Measurements from ENCODE around the gene COL27A1. TPM values are rescaled to one million over a fixed set of nuclear protein-coding genes. Genes with fewer than 3 reads are reported as not detected.

COL27A1 gene
- total and polyA plus RNA-seq, 2 donors, result 12.6 to 24.0 TPM

DNA sequence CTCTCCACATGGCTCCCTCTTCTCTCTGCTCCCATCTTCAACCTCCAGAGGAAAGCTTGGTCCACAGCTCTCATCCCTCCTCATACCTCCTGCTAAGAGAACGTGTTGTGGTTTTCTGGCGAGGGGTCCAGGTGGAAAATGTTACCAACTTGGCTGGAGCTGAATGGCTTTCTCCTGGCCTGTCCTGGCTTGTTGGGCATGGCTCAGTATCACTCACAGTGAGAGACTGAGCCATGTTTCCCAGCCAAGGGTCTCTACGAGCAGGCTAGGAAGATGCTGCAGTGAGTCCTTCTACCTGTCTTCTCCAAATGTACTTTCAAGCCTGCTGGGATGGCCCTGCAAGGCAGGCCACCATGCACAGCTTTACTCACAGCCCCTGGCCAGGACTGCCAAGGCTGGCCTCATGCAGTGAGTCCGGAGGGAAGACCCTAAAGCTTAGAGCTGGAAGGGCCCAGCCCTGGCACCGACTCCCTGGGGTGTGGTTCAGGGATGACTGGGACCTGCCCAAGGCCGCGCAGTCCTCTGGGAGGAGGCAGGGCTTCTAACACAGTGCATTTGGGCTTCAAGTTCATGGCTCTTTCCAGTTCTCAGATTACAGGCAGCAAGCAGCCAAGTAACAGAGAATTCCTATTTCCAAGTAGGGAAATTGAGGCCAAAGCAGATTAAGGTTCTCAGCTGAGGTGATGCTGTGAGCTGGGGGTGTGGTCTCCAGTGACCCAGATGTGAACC lies 59.5 kb downstream of the COL27A1 start:
- Histone ChIP-seq H3K9me3 (ENCODE audit: control insufficient read depth in 2 of 2, insufficient read depth in 1 of 2, low read length in 1 of 2) (no peaks in the 10 kb centered on the region), H3K4me1 (ENCODE audit: control insufficient read depth in 2 of 2, insufficient read depth in 2 of 2, low read length in 2 of 2) (peaks cover 0 to 19% of the 10 kb centered on the region in 2 donors), H3K4me3 (ENCODE audit: low read length in 2 of 2) (no peak overlapping the region), H3K27me3 (ENCODE audit: control insufficient read depth in 2 of 2, insufficient read depth in 1 of 2, low read length in 1 of 2) (no peaks in the 10 kb centered on the region), H3K36me3 (ENCODE audit: control insufficient read depth in 2 of 2, insufficient read depth in 2 of 2, low read length in 1 of 2) (no peaks in the 10 kb centered on the region), H3K27ac (ENCODE audit: low read depth in 1 of 2, low read length in 1 of 2) (peak overlapping the region; percentile 36 to 69)
- 91% methylated on average over 7 of the region's 7 CpGs for WGBS
- DNase-seq (ENCODE audit: low read depth in 6 of 9, low spot score in 9 of 9), result no peak

DNA sequence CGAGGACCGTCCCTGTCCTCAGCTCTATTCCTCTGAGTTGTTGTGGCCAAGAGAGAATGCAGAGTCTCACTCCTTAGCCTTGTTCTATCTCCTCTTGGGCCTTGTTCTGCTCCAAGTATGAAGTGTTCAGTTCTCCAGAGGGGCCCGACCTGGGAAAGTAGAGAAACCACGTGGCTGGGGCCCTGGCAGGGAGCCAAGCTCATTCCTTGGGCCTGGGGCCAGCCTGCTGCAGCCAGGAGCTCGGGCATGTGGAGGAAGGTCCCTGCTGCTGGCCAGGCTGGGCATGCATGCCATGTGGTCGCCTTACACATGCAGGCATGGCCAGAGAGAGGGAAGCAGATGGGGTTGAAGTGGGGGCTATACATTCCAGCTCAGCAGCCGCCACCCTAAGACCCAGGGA lies 60.7 kb downstream of the COL27A1 start:
- H3K36me3 ChIP-seq (ENCODE audit: control insufficient read depth in 2 of 2, insufficient read depth in 2 of 2, low read length in 1 of 2), result no peaks in the 10 kb centered on the region
- H3K4me3 ChIP-seq (ENCODE audit: low read length in 2 of 2), result no peak overlapping the region
- H3K27me3 ChIP-seq (ENCODE audit: control insufficient read depth in 2 of 2, insufficient read depth in 1 of 2, low read length in 1 of 2), result no peaks in the 10 kb centered on the region
- peaks cover 0 to 19% of the 10 kb centered on the region in 2 donors for H3K4me1 ChIP-seq (ENCODE audit: control insufficient read depth in 2 of 2, insufficient read depth in 2 of 2, low read length in 2 of 2)
- WGBS, result 63% methylated on average over 7 of the region's 7 CpGs
- H3K27ac ChIP-seq (ENCODE audit: low read depth in 1 of 2, low read length in 1 of 2), result no peak overlapping the region
- no peaks in the 10 kb centered on the region for H3K9me3 ChIP-seq (ENCODE audit: control insufficient read depth in 2 of 2, insufficient read depth in 1 of 2, low read length in 1 of 2)
- no peak for DNase-seq (ENCODE audit: low read depth in 6 of 9, low spot score in 9 of 9)

- Histone ChIP-seq H3K4me3 (ENCODE audit: low read length in 2 of 2) (no peak overlapping the region), H3K36me3 (ENCODE audit: control insufficient read depth in 2 of 2, insufficient read depth in 2 of 2, low read length in 1 of 2) (no peaks in the 10 kb centered on the region), H3K9me3 (ENCODE audit: control insufficient read depth in 2 of 2, insufficient read depth in 1 of 2, low read length in 1 of 2) (no peaks in the 10 kb centered on the region), H3K4me1 (ENCODE audit: control insufficient read depth in 2 of 2, insufficient read depth in 2 of 2, low read length in 2 of 2) (peaks cover 0 to 19% of the 10 kb centered on the region in 2 donors), H3K27me3 (ENCODE audit: control insufficient read depth in 2 of 2, insufficient read depth in 1 of 2, low read length in 1 of 2) (no peaks in the 10 kb centered on the region), H3K27ac (ENCODE audit: low read depth in 1 of 2, low read length in 1 of 2) (no peak overlapping the region)
- DNase-seq (ENCODE audit: low read depth in 6 of 9, low spot score in 9 of 9), result no peak
- 96% methylated on average over 4 of the region's 4 CpGs for WGBS
These were observed 61.6 kb downstream of the COL27A1 start for GRCh38 chr9:114216976-114217375.

DNA sequence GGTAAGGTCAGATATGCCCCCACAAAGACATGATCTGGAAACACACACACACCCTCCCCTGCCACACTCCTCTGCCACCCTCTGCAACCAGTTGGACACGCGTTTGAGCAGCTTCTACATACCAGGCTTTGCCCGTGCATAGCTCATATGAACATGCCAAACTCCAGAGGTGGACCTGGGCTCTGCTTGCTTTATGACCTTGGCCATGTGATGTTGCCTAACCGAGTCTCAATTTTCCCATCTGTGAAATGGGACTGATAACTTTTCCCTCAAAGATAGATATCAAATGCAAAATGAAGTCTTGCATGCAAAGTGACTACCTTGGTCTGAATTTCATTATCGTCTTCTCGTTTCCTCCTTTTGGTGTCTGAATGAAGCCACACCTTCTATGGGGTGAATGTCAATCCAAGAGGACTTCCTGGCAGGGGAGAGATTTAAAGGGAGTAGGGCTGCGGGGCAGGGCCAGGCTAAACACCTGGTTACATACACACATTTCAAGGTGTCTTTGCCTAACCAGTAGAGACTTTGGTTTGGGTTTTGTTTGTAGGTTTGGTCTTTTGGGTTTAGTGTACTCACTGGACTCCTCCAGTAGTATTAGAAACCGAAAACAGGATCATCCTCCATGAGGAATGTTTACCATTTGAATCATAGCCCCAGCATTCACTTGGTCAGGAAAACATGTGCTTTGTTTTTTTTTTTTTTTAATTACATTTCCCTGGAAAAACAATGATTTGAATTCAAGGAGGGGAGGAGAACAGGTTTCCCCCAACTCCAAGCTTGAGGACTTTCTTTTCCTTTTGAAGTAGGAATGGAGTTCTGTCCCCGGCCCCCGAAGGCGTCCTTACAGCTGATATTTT lies 63.2 kb downstream of the COL27A1 start:
- Histone ChIP-seq H3K4me3 (ENCODE audit: low read length in 2 of 2) (no peak overlapping the region), H3K9me3 (ENCODE audit: control insufficient read depth in 2 of 2, insufficient read depth in 1 of 2, low read length in 1 of 2) (no peaks in the 10 kb centered on the region), H3K27me3 (ENCODE audit: control insufficient read depth in 2 of 2, insufficient read depth in 1 of 2, low read length in 1 of 2) (no peaks in the 10 kb centered on the region), H3K36me3 (ENCODE audit: control insufficient read depth in 2 of 2, insufficient read depth in 2 of 2, low read length in 1 of 2) (no peaks in the 10 kb centered on the region), H3K4me1 (ENCODE audit: control insufficient read depth in 2 of 2, insufficient read depth in 2 of 2, low read length in 2 of 2) (peaks cover 0 to 19% of the 10 kb centered on the region in 2 donors), H3K27ac (ENCODE audit: low read depth in 1 of 2, low read length in 1 of 2) (no peak overlapping the region)
- no peak for DNase-seq (ENCODE audit: low read depth in 6 of 9, low spot score in 9 of 9)
- 92% methylated on average over 11 of the region's 11 CpGs for WGBS

GRCh38 chr9:114220061-114220541 lies 64.8 kb downstream of the COL27A1 start:
- no peak for DNase-seq (ENCODE audit: low read depth in 6 of 9, low spot score in 9 of 9)
- H3K36me3 ChIP-seq (ENCODE audit: control insufficient read depth in 2 of 2, insufficient read depth in 2 of 2, low read length in 1 of 2), result no peaks in the 10 kb centered on the region

DNA sequence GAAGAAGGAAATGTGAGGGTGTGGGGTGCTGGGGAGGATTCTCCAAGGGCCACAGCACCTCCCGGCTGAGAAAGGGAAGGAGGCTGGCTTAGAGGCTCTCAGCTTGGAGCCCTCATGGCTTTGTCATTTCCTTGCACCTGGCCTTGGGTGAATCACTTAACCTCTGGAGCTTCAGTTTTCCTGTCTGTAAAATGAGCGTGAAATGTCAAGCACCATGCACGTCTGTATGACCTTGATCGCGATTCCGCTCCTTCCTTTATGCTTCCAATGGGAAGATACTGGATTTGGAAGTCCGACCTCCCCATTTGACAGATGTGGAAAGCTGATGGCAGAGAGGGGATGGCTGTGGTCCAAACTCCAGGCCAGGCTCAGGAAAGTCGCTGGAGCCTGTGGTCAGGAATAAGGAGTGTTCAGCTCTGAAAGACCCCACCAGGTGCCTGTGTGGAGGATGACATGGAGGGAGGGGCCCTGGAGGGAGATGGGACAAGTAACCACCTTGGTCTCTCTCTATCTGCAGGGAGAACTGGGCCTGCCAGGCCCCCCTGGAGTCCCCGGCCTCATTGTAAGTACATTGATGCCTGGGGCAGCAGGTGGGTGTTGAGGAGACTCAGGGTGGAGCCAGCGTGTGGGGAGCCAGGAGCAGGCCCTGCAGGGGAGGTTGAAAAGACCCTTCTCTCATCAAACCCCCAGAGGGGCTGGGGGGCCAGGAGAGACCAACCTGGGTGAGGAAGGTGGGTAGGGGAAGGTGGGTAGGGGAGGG lies 66.5 kb downstream of the COL27A1 start:
- no peaks in the 10 kb centered on the region for H3K36me3 ChIP-seq (ENCODE audit: control insufficient read depth in 2 of 2, insufficient read depth in 2 of 2, low read length in 1 of 2)
- H3K27me3 ChIP-seq (ENCODE audit: control insufficient read depth in 2 of 2, insufficient read depth in 1 of 2, low read length in 1 of 2), result no peaks in the 10 kb centered on the region
- no peaks in the 10 kb centered on the region for H3K4me1 ChIP-seq (ENCODE audit: control insufficient read depth in 2 of 2, insufficient read depth in 2 of 2, low read length in 2 of 2)
- H3K27ac ChIP-seq (ENCODE audit: low read depth in 1 of 2, low read length in 1 of 2), result no peak overlapping the region
- no peak for DNase-seq (ENCODE audit: low read depth in 6 of 9, low spot score in 9 of 9)
- no peaks in the 10 kb centered on the region for H3K9me3 ChIP-seq (ENCODE audit: control insufficient read depth in 2 of 2, insufficient read depth in 1 of 2, low read length in 1 of 2)
- no peak overlapping the region for H3K4me3 ChIP-seq (ENCODE audit: low read length in 2 of 2)
- 93% methylated on average over 10 of the region's 10 CpGs for WGBS

More at GRCh38 chr9:114220061-114220541, 64.8 kb downstream of the COL27A1 start:
- peaks cover 0 to 11% of the 10 kb centered on the region in 2 donors for H3K4me1 ChIP-seq (ENCODE audit: control insufficient read depth in 2 of 2, insufficient read depth in 2 of 2, low read length in 2 of 2)
- H3K4me3 ChIP-seq (ENCODE audit: low read length in 2 of 2), result no peak overlapping the region
- H3K27me3 ChIP-seq (ENCODE audit: control insufficient read depth in 2 of 2, insufficient read depth in 1 of 2, low read length in 1 of 2), result no peaks in the 10 kb centered on the region
- no peak overlapping the region for H3K27ac ChIP-seq (ENCODE audit: low read depth in 1 of 2, low read length in 1 of 2)
- no peaks in the 10 kb centered on the region for H3K9me3 ChIP-seq (ENCODE audit: control insufficient read depth in 2 of 2, insufficient read depth in 1 of 2, low read length in 1 of 2)
- WGBS, result 92% methylated on average over 8 of the region's 8 CpGs

DNA sequence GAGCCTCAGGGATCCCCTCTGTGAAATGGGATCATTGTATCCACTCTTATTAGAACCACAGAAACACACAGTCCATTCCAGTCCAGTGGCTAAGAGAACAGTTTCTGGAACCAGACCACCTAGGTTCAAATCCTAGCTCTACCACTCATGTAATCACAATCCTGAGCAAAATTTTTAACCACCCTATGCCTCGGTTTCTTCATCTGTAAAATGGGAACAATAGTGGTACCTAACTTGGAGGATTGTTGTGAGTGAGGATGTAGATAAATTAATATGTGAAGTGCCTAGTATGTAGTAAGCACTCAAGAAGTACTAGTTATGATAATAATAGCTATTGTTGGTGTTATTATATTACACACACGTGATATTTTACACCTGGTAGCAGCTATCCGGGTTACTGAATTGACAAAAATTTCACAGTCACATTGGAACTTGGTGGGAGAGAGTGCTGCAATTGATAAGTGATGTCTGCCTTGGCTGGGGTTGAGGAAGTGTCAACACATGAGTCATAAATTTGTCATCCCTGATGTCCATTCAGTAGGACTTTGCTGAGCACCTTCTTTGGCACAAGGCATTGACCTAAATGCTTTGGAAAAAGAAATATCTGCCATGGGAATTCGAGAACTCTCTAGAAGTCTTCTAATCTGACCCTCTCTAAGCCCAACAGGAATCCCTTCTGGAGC lies 68.4 kb downstream of the COL27A1 start:
- Histone ChIP-seq H3K4me1 (ENCODE audit: control insufficient read depth in 2 of 2, insufficient read depth in 2 of 2, low read length in 2 of 2) (no peaks in the 10 kb centered on the region), H3K9me3 (ENCODE audit: control insufficient read depth in 2 of 2, insufficient read depth in 1 of 2, low read length in 1 of 2) (no peaks in the 10 kb centered on the region), H3K27ac (ENCODE audit: low read depth in 1 of 2, low read length in 1 of 2) (no peak overlapping the region), H3K27me3 (ENCODE audit: control insufficient read depth in 2 of 2, insufficient read depth in 1 of 2, low read length in 1 of 2) (no peaks in the 10 kb centered on the region), H3K4me3 (ENCODE audit: low read length in 2 of 2) (no peak overlapping the region), H3K36me3 (ENCODE audit: control insufficient read depth in 2 of 2, insufficient read depth in 2 of 2, low read length in 1 of 2) (no peaks in the 10 kb centered on the region)
- 92% methylated on average over 4 of the region's 4 CpGs for WGBS
- DNase-seq (ENCODE audit: low read depth in 6 of 9, low spot score in 9 of 9), result no peak

DNA sequence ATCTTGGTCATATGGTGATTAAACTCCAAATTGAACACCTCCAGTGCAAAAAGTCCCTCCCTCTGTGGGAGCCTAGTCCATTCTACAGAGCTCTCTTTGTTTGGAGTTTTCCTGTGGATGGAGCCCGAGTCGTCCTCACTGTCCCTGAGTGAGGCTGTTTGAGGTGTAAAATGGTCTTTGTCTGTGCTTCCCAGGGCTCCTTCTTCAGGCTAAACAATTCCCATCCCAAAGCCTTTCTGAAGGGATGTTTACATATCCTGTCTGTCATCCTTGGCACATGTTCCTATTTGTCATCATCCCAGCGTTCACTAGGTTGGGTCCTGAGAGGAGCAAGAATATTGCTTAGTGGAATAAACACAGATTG lies 68.9 kb downstream of the COL27A1 start:
- H3K27me3 ChIP-seq (ENCODE audit: control insufficient read depth in 2 of 2, insufficient read depth in 1 of 2, low read length in 1 of 2), result no peaks in the 10 kb centered on the region
- H3K4me1 ChIP-seq (ENCODE audit: control insufficient read depth in 2 of 2, insufficient read depth in 2 of 2, low read length in 2 of 2), result no peaks in the 10 kb centered on the region
- H3K36me3 ChIP-seq (ENCODE audit: control insufficient read depth in 2 of 2, insufficient read depth in 2 of 2, low read length in 1 of 2), result no peaks in the 10 kb centered on the region
- H3K27ac ChIP-seq (ENCODE audit: low read depth in 1 of 2, low read length in 1 of 2), result no peak overlapping the region
- WGBS, result 66% methylated on average over 3 of the region's 3 CpGs
- no peak for DNase-seq (ENCODE audit: low read depth in 6 of 9, low spot score in 9 of 9)
- H3K4me3 ChIP-seq (ENCODE audit: low read length in 2 of 2), result no peak overlapping the region
- no peaks in the 10 kb centered on the region for H3K9me3 ChIP-seq (ENCODE audit: control insufficient read depth in 2 of 2, insufficient read depth in 1 of 2, low read length in 1 of 2)
